ENCODE measurements around the gene IQCF5.

IQCF5 gene

DNA sequence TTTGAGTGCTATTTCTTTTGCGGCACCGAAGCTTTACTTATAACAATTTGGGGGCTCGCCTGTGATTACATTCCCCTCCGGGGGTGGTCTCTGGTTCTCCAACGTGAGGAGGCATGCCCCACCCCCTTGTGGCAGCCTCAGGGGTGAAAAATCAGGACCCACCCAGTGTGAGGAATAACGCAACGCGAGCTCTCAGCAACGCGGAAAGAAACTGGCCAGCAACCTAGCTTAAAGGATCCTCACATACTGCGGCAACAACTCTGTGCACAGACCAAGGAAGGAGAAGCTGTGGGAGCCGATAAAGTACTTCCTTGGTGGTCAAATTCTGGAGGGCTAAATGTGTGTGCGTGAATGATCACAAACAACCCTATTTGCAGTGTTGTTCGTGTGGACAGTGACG lies 22.0 kb upstream of the IQCF5 start:
- Histone ChIP-seq H3K27me3 (ENCODE audit: insufficient read depth, insufficient read length) (no peaks in the 10 kb centered on the region), H3K36me3 (ENCODE audit: insufficient read depth, insufficient read length, low read length) (no peaks in the 10 kb centered on the region), H3K4me1 (ENCODE audit: insufficient read depth, insufficient read length) (no peaks in the 10 kb centered on the region), H3K4me3 (ENCODE audit: insufficient read length, low read depth) (no peak overlapping the region), H3K9me3 (ENCODE audit: insufficient read depth, low read length) (peaks cover 11% of the 10 kb centered on the region; the same call in 1 of the 2 replicates), H3K9ac (ENCODE audit: insufficient read length, low read depth) (no peak overlapping the region)
- DNase-seq (ENCODE audit: low read depth, low spot score) = no peak
- TF ChIP-seq SUZ12 (IDR thresholded peaks at IDR 0.05; ENCODE audit: extremely low read depth, insufficient read depth, insufficient read length) (no peak), ZNF274 (IDR thresholded peaks at IDR 0.05; ENCODE audit: low read depth, low read length) (no peak), YY1 (IDR thresholded peaks at IDR 0.05; ENCODE audit: insufficient read depth, insufficient read length) (no peak)

DNA sequence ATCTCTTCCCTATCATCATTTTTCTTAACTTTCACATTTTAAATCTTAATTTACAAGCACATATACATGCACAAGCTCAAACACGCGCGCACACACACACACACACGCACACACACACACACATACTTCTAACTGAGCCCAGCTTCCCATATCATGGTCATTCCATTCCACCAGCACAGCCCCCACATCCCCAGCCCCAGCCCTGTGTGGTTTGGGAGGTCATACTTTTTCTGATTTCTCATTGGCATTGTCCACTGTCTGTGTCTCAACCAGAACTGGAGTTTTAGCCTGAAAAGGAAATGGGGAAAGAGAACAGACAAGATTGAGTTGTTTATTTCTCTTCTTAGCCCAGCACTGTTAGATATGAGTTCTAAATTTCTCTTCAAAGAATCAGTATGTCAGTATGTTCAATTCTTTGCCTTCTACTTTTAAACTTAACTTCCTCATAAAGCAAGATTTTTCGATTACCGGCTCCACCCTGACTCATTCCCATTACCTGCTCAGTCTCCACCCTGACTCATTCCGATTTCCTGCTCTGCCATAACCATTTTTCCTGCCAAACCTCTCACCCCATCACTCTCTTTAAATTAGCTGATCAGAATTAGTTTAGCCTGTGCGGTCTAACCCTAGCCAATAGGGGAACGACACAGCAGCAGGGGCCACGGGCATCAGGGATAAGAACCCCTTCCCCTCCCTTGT lies 21.4 kb upstream of the IQCF5 start:
- H3K4me1 ChIP-seq (ENCODE audit: insufficient read depth, insufficient read length) = no peaks in the 10 kb centered on the region
- H3K9me3 ChIP-seq (ENCODE audit: insufficient read depth, low read length) = peaks cover 11% of the 10 kb centered on the region; the same call in 1 of the 2 replicates
- TF ChIP-seq SUZ12 (IDR thresholded peaks at IDR 0.05; ENCODE audit: extremely low read depth, insufficient read depth, insufficient read length) = no peak
- no peaks in the 10 kb centered on the region for H3K36me3 ChIP-seq (ENCODE audit: insufficient read depth, insufficient read length, low read length)
- no peak overlapping the region for H3K9ac ChIP-seq (ENCODE audit: insufficient read length, low read depth)
- no peaks in the 10 kb centered on the region for H3K27me3 ChIP-seq (ENCODE audit: insufficient read depth, insufficient read length)
- no peak overlapping the region for H3K4me3 ChIP-seq (ENCODE audit: insufficient read length, low read depth)
- no peak for DNase-seq (ENCODE audit: low read depth, low spot score)

DNA sequence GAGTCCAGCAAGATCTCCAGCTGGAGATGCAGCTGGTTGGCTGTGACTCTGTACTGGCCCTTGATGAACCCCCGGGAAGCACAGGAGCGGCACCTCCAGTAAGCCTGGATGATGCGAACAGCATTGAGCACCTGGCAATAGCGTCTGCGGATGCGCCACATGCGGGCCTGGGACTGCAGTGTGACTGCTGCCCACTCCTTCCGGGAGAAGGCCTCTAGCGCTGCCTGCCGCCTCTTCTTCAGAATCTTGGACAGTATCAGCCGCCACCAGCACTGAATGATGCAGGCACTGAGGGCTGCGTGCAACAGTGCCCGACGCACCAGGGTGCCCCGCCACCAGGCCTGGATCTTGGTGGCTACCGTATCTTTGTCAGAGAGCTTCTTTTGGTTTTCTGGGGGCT lies 19.5 kb upstream of the IQCF5 start:
- Histone ChIP-seq H3K9me3 (ENCODE audit: insufficient read depth, low read length) (peaks cover 11% of the 10 kb centered on the region; the same call in 1 of the 2 replicates), H3K9ac (ENCODE audit: insufficient read length, low read depth) (no peak overlapping the region), H3K4me1 (ENCODE audit: insufficient read depth, insufficient read length) (no peaks in the 10 kb centered on the region), H3K36me3 (ENCODE audit: insufficient read depth, insufficient read length, low read length) (no peaks in the 10 kb centered on the region), H3K27me3 (ENCODE audit: insufficient read depth, insufficient read length) (no peaks in the 10 kb centered on the region), H3K4me3 (ENCODE audit: insufficient read length, low read depth) (no peak overlapping the region)
- TF ChIP-seq YY1 (IDR thresholded peaks at IDR 0.05; ENCODE audit: insufficient read depth, insufficient read length) (no peak), SUZ12 (IDR thresholded peaks at IDR 0.05; ENCODE audit: extremely low read depth, insufficient read depth, insufficient read length) (no peak), ZNF274 (IDR thresholded peaks at IDR 0.05; ENCODE audit: low read depth, low read length) (no peak)
- no peak for DNase-seq (ENCODE audit: low read depth, low spot score)

DNA sequence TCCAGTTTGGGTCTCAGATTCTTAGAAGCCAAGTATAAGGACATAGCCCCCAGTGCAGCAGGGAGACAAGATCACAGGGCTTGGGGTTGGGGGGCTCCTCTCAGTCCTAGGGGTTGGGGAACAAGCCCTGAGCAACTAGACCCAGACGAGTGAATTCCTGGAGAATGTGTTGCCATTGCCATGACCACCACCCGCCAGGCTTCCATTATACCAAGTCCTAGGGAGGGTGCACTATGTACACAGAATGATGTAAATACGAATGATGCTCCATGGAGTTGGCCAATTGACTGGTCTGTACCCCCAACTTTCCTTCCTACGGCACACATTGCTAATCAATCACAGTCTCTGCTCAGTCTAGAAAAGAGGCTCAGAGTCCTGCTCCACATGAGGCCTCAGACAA lies 19.0 kb upstream of the IQCF5 start:
- H3K27me3 ChIP-seq (ENCODE audit: insufficient read depth, insufficient read length) = no peaks in the 10 kb centered on the region
- no peaks in the 10 kb centered on the region for H3K4me1 ChIP-seq (ENCODE audit: insufficient read depth, insufficient read length)
- H3K4me3 ChIP-seq (ENCODE audit: insufficient read length, low read depth) = no peak overlapping the region
- no peak for DNase-seq (ENCODE audit: low read depth, low spot score)
- peaks cover 11% of the 10 kb centered on the region; the same call in 1 of the 2 replicates for H3K9me3 ChIP-seq (ENCODE audit: insufficient read depth, low read length)
- TF ChIP-seq YY1 (IDR thresholded peaks at IDR 0.05; ENCODE audit: insufficient read depth, insufficient read length) (no peak), ZNF274 (IDR thresholded peaks at IDR 0.05; ENCODE audit: low read depth, low read length) (no peak), SUZ12 (IDR thresholded peaks at IDR 0.05; ENCODE audit: extremely low read depth, insufficient read depth, insufficient read length) (no peak)
- H3K9ac ChIP-seq (ENCODE audit: insufficient read length, low read depth) = no peak overlapping the region
- H3K36me3 ChIP-seq (ENCODE audit: insufficient read depth, insufficient read length, low read length) = no peaks in the 10 kb centered on the region

GRCh38 chr3:51891242-51892039 lies 16.0 kb upstream of the IQCF5 start:
- H3K4me1 ChIP-seq (ENCODE audit: insufficient read depth, insufficient read length) = no peaks in the 10 kb centered on the region
- no peaks in the 10 kb centered on the region for H3K36me3 ChIP-seq (ENCODE audit: insufficient read depth, insufficient read length, low read length)
- TF ChIP-seq YY1 (IDR thresholded peaks at IDR 0.05; ENCODE audit: insufficient read depth, insufficient read length) = no peak
- TF ChIP-seq ZNF274 (IDR thresholded peaks at IDR 0.05; ENCODE audit: low read depth, low read length) = no peak
- no peak for TF ChIP-seq SUZ12 (IDR thresholded peaks at IDR 0.05; ENCODE audit: extremely low read depth, insufficient read depth, insufficient read length)
- no peak for DNase-seq (ENCODE audit: low read depth, low spot score)
- no peak overlapping the region for H3K9ac ChIP-seq (ENCODE audit: insufficient read length, low read depth)
- H3K9me3 ChIP-seq (ENCODE audit: insufficient read depth, low read length) = 0 out of 2 replicates have a peak, but pooled peaks cover 2% of the 10 kb centered on the region
- no peaks in the 10 kb centered on the region for H3K27me3 ChIP-seq (ENCODE audit: insufficient read depth, insufficient read length)
- H3K4me3 ChIP-seq (ENCODE audit: insufficient read length, low read depth) = no peak overlapping the region

- no peak for TF ChIP-seq ZNF274 (IDR thresholded peaks at IDR 0.05; ENCODE audit: low read depth, low read length)
- TF ChIP-seq YY1 (IDR thresholded peaks at IDR 0.05; ENCODE audit: insufficient read depth, insufficient read length) = no peak
- TF ChIP-seq SUZ12 (IDR thresholded peaks at IDR 0.05; ENCODE audit: extremely low read depth, insufficient read depth, insufficient read length) = no peak
- peaks cover 13% of the 10 kb centered on the region for H3K9me3 ChIP-seq (ENCODE audit: insufficient read depth, low read length)
- H3K4me3 ChIP-seq (ENCODE audit: insufficient read length, low read depth) = no peak overlapping the region
- no peak overlapping the region for H3K9ac ChIP-seq (ENCODE audit: insufficient read length, low read depth)
- H3K4me1 ChIP-seq (ENCODE audit: insufficient read depth, insufficient read length) = no peaks in the 10 kb centered on the region
- no peaks in the 10 kb centered on the region for H3K36me3 ChIP-seq (ENCODE audit: insufficient read depth, insufficient read length, low read length)
- H3K27me3 ChIP-seq (ENCODE audit: insufficient read depth, insufficient read length) = no peaks in the 10 kb centered on the region
- no peak for DNase-seq (ENCODE audit: low read depth, low spot score)
Observed at GRCh38 chr3:51888463-51889105, 13.2 kb upstream of the IQCF5 start.

- TF ChIP-seq SUZ12 (IDR thresholded peaks at IDR 0.05; ENCODE audit: extremely low read depth, insufficient read depth, insufficient read length) (no peak), YY1 (IDR thresholded peaks at IDR 0.05; ENCODE audit: insufficient read depth, insufficient read length) (no peak), ZNF274 (IDR thresholded peaks at IDR 0.05; ENCODE audit: low read depth, low read length) (no peak)
- Histone ChIP-seq H3K36me3 (ENCODE audit: insufficient read depth, insufficient read length, low read length) (no peaks in the 10 kb centered on the region), H3K9ac (ENCODE audit: insufficient read length, low read depth) (no peak overlapping the region), H3K4me3 (ENCODE audit: insufficient read length, low read depth) (no peak overlapping the region), H3K4me1 (ENCODE audit: insufficient read depth, insufficient read length) (no peaks in the 10 kb centered on the region), H3K27me3 (ENCODE audit: insufficient read depth, insufficient read length) (no peaks in the 10 kb centered on the region), H3K9me3 (ENCODE audit: insufficient read depth, low read length) (peaks cover 13% of the 10 kb centered on the region)
- no peak for DNase-seq (ENCODE audit: low read depth, low spot score)
Observed at GRCh38 chr3:51887620-51888019, 12.2 kb upstream of the IQCF5 start.
